ENCODE measurements around the gene HPCAL1.
"Not testable (repeated sequence)": the region's sequence is repeated elsewhere in the genome, so short reads cannot be mapped to it uniquely, and the experiment has no call there.

The HPCAL1 gene

DNA sequence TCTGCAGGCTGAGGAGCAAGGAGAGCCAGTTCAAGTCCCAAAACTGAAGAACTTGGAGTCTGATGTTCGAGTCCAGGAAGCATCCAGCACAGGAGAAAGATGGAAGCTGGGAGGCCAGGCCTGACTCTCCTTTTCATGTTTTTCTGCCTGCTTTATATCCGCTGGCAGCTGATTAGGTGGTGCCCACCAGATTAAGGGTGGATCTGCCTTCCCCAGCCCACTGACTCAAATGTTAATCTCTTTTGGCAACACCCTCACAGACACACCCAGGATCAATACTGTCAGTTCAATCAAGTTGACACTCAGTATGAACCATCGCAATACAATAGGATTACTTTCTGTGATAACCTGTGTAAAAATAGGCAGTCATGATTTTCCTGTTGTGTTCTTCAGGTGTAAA is 154.5 kb downstream of the HPCAL1 start:
- H3K27ac ChIP-seq (ENCODE audit: insufficient read depth in 1 of 2, low read depth in 1 of 2, low read length in 2 of 2, poor library complexity in 1 of 2, severe bottlenecking in 2 of 2); H3K4me3 ChIP-seq (ENCODE audit: control insufficient read depth in 1 of 7, extremely low read depth in 1 of 7, insufficient read depth in 4 of 7, low read depth in 2 of 7, low read length in 6 of 7); H3K36me3 ChIP-seq (ENCODE audit: control insufficient read depth in 4 of 4, insufficient read depth in 4 of 4, low read length in 3 of 4); H3K4me1 ChIP-seq (ENCODE audit: control extremely low read depth in 1 of 4, control insufficient read depth in 4 of 4, insufficient read depth in 4 of 4, low read length in 3 of 4); CTCF ChIA-PET; POLR2A ChIA-PET; H3K9me3 ChIP-seq (ENCODE audit: control extremely low read depth in 1 of 5, control insufficient read depth in 4 of 5, insufficient read depth in 2 of 5, low read depth in 1 of 5, low read length in 4 of 5); DNase-seq: not testable (repeated sequence)
- 100% methylated on average over 2 of the region's 3 CpGs for WGBS (ENCODE audit: insufficient coverage)
- peaks cover 0 to 12% (median 4%) of the 10 kb centered on the region in 5 experiments for H3K27me3 ChIP-seq (replicated peaks in 2 of 5; ENCODE audit: control insufficient read depth in 4 of 5, insufficient read depth in 5 of 5, low read length in 4 of 5)

DNA sequence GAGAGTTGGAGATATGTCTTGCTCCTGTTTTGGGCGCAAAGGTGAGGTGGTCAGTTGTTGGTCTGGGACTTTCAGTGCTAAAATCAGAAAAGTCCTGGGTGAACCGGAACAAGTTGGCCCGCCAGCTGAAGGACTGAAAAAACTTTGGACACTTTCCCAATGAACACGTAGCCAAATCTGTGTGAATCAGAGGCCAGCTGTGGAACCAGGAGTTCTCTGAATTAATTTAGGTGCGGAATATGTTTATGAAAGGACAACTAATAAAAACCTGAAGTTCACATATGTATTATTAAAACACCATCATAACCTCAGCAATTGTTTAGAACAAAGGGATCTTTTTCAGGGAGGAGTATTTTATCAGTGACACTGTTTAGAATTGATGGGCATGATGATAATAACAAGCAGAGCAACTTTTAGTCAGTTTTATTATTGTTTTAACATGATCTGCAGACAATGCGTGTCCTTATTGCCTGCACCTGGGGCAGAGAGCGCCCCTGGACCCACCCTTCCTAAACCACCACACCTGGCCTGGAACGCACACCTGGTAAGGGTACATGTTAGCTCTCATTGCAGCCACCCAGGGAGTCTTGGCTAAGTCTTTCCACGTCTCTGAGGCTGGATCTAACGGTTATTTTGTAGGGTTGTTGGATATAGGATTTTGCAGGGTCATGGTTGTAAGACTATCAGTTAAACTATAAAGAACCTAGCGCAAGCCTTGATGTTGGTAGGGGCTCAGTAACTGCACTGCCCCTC is 155.3 kb downstream of the HPCAL1 start:
- H3K9me3 ChIP-seq (ENCODE audit: control extremely low read depth in 1 of 5, control insufficient read depth in 4 of 5, insufficient read depth in 2 of 5, low read depth in 1 of 5, low read length in 4 of 5): no peaks in the 10 kb centered on the region
- POLR2A ChIA-PET: no interaction called here

DNA sequence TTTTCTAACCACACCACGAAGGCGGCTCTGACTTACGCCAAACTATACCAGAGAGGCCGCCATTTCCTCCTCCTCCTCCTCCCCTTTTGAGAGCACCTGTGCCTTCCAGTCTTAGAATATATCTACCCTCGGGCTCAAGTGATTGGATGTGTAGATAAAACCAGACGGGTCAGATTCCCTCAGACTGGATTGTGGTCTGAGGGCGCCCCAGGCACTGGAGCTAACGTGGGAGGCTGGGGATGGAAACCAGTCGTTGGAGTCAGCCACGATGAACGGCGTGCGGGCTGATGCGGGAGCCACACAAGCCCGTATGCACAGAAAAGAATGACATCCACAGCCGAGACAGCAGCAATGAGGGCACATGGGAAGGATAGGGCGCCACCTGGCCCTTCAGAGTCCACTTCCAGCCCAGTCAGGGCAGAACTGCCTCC is 157.7 kb downstream of the HPCAL1 start:
- no peaks in the 10 kb centered on the region for H3K9me3 ChIP-seq (ENCODE audit: control extremely low read depth in 1 of 5, control insufficient read depth in 4 of 5, insufficient read depth in 2 of 5, low read depth in 1 of 5, low read length in 4 of 5)
- no peak overlapping the region for H3K4me3 ChIP-seq (ENCODE audit: control insufficient read depth in 1 of 7, extremely low read depth in 1 of 7, insufficient read depth in 4 of 7, low read depth in 2 of 7, low read length in 6 of 7)
- H3K27me3 ChIP-seq (replicated peaks in 2 of 5; ENCODE audit: control insufficient read depth in 4 of 5, insufficient read depth in 5 of 5, low read length in 4 of 5): peaks cover 0 to 14% (median 4%) of the 10 kb centered on the region in 5 experiments
- CTCF ChIA-PET: no interaction called here
- H3K4me1 ChIP-seq (ENCODE audit: control extremely low read depth in 1 of 4, control insufficient read depth in 4 of 4, insufficient read depth in 4 of 4, low read length in 3 of 4): no peaks in the 10 kb centered on the region
- POLR2A ChIA-PET: no interaction called here
- no peak overlapping the region for H3K27ac ChIP-seq (ENCODE audit: insufficient read depth in 1 of 2, low read depth in 1 of 2, low read length in 2 of 2, poor library complexity in 1 of 2, severe bottlenecking in 2 of 2)
- H3K36me3 ChIP-seq (ENCODE audit: control insufficient read depth in 4 of 4, insufficient read depth in 4 of 4, low read length in 3 of 4): no peaks in the 10 kb centered on the region
- 88% methylated on average over 16 of the region's 17 CpGs for WGBS (ENCODE audit: insufficient coverage)
- DNase-seq: no peak

More for the DNA sequence above, 155.3 kb downstream of the HPCAL1 start:
- Histone ChIP-seq H3K36me3 (ENCODE audit: control insufficient read depth in 4 of 4, insufficient read depth in 4 of 4, low read length in 3 of 4) (no peaks in the 10 kb centered on the region), H3K27me3 (replicated peaks in 2 of 5; ENCODE audit: control insufficient read depth in 4 of 5, insufficient read depth in 5 of 5, low read length in 4 of 5) (peaks cover 0 to 14% (median 4%) of the 10 kb centered on the region in 5 experiments), H3K4me3 (ENCODE audit: control insufficient read depth in 1 of 7, extremely low read depth in 1 of 7, insufficient read depth in 4 of 7, low read depth in 2 of 7, low read length in 6 of 7) (no peak overlapping the region), H3K27ac (ENCODE audit: insufficient read depth in 1 of 2, low read depth in 1 of 2, low read length in 2 of 2, poor library complexity in 1 of 2, severe bottlenecking in 2 of 2) (no peak overlapping the region), H3K4me1 (ENCODE audit: control extremely low read depth in 1 of 4, control insufficient read depth in 4 of 4, insufficient read depth in 4 of 4, low read length in 3 of 4) (no peaks in the 10 kb centered on the region)
- no peak for DNase-seq
- CTCF ChIA-PET: no interaction called here
- WGBS (ENCODE audit: insufficient coverage): 94% methylated on average over 6 of the region's 11 CpGs

DNA sequence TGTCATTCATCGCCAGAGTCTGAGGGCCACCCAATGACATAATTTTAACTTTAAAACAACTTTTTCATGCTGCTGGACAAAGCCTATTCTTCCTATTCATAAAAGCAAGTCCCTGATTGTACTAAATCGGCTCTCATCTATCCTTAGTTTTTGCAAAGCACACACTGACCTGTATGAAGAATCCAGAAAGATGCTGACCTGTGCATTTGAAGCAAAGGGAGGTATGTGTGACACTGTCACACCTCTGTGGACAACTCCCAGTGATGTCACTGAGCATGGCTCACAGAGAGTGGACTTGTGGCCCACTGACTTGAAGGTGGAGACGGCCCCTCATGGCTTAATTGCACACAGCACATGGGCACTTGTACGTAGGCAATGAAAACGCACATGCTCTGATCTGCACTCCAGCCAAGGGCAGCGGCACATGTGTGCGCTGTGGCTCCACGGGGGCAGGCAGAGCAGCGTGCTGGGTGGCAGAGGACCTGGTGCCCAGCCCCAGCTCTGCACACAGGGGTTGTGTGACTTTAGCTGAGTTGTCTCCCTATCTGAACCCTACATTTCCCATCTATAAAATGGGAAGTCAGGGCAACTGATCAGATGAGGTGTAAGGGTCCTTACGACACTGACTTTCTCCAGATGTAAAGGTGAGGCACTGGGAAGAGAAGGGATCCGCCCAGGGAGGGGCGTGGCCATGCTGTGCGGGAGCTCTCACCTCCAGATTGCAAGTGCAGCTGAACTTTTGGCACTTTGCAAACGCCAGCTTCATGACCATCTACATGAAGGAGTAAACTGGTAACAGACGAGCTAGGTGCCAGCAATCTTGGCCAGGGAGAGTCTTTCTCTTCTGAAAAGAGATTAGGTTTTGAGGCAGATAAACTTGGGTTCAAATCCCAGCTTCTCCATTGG is 159.7 kb downstream of the HPCAL1 start:
- peaks cover 0 to 14% (median 4%) of the 10 kb centered on the region in 5 experiments for H3K27me3 ChIP-seq (replicated peaks in 2 of 5; ENCODE audit: control insufficient read depth in 4 of 5, insufficient read depth in 5 of 5, low read length in 4 of 5)
- CTCF ChIA-PET: no interaction called here
- no peak overlapping the region for H3K27ac ChIP-seq (ENCODE audit: insufficient read depth in 1 of 2, low read depth in 1 of 2, low read length in 2 of 2, poor library complexity in 1 of 2, severe bottlenecking in 2 of 2)
- H3K9me3 ChIP-seq (ENCODE audit: control extremely low read depth in 1 of 5, control insufficient read depth in 4 of 5, insufficient read depth in 2 of 5, low read depth in 1 of 5, low read length in 4 of 5): no peaks in the 10 kb centered on the region
- 82% methylated on average over 14 of the region's 15 CpGs for WGBS (ENCODE audit: insufficient coverage)
- POLR2A ChIA-PET: no interaction called here
- H3K4me1 ChIP-seq (ENCODE audit: control extremely low read depth in 1 of 4, control insufficient read depth in 4 of 4, insufficient read depth in 4 of 4, low read length in 3 of 4): no peaks in the 10 kb centered on the region
- H3K36me3 ChIP-seq (ENCODE audit: control insufficient read depth in 4 of 4, insufficient read depth in 4 of 4, low read length in 3 of 4): no peaks in the 10 kb centered on the region
- DNase-seq: no peak
- H3K4me3 ChIP-seq (ENCODE audit: control insufficient read depth in 1 of 7, extremely low read depth in 1 of 7, insufficient read depth in 4 of 7, low read depth in 2 of 7, low read length in 6 of 7): no peak overlapping the region

DNA sequence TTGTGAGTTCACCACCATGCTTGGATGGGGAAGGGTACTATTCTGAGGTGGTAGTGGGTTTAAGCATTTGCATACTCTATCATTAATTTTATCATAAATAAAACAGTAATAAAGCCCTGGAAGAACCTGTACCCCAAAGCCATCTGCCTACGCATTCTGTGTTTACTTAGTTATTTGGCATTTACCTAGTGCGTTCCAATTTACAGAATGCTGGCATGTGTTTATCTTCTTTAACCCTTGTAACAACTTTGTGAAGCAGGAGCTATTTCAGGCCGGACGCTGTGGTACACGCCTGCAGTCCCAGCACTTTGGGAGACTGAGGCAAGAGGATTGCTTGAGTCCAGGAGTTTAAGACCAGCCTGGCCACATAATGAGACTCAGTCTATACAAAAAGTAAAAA is 163.2 kb downstream of the HPCAL1 start:
- WGBS (ENCODE audit: insufficient coverage): 96% methylated on average over 5 of the region's 5 CpGs

DNA sequence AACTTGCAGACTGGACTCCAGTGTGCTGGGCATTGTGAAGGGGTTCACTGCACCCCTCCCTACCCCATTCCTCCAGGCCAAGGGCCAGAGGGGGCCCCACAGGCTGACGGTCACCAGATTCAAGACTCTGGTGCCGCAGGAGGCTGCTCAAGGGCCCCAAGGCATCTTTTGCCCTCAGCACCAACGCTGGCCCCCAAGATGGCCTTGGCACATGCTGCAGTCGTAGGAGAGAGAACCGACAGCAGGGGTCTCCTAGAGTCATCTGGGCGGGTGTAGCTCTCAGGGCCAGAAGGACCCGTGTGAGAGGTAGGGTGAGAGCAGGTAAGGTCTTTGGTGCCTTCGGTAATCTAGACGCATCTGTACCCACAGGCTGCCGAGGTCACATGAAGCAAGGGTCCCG is 164.1 kb downstream of the HPCAL1 start:
- Histone ChIP-seq H3K9me3 (ENCODE audit: control extremely low read depth in 1 of 5, control insufficient read depth in 4 of 5, insufficient read depth in 2 of 5, low read depth in 1 of 5, low read length in 4 of 5) (no peaks in the 10 kb centered on the region), H3K27me3 (replicated peaks in 2 of 5; ENCODE audit: control insufficient read depth in 4 of 5, insufficient read depth in 5 of 5, low read length in 4 of 5) (peaks cover 0 to 8% (median 0%) of the 10 kb centered on the region in 5 experiments), H3K36me3 (ENCODE audit: control insufficient read depth in 4 of 4, insufficient read depth in 4 of 4, low read length in 3 of 4) (no peaks in the 10 kb centered on the region), H3K4me3 (ENCODE audit: control insufficient read depth in 1 of 7, extremely low read depth in 1 of 7, insufficient read depth in 4 of 7, low read depth in 2 of 7, low read length in 6 of 7) (no peak overlapping the region), H3K4me1 (ENCODE audit: control extremely low read depth in 1 of 4, control insufficient read depth in 4 of 4, insufficient read depth in 4 of 4, low read length in 3 of 4) (no peaks in the 10 kb centered on the region), H3K27ac (ENCODE audit: insufficient read depth in 1 of 2, low read depth in 1 of 2, low read length in 2 of 2, poor library complexity in 1 of 2, severe bottlenecking in 2 of 2) (no peak overlapping the region)
- ChIA-PET POLR2A (no interaction called here), CTCF (interaction anchor here (1.2 kb wide), 1 partner anchor 17 kb away, joined by 4 read pairs; no protein-coding TSS in a partner anchor)
- 91% methylated on average over 11 of the region's 11 CpGs for WGBS (ENCODE audit: insufficient coverage)
- no peak for DNase-seq

More for the DNA sequence above, 163.2 kb downstream of the HPCAL1 start:
- no peak for DNase-seq
- Histone ChIP-seq H3K27me3 (replicated peaks in 2 of 5; ENCODE audit: control insufficient read depth in 4 of 5, insufficient read depth in 5 of 5, low read length in 4 of 5) (peaks cover 0 to 8% (median 0%) of the 10 kb centered on the region in 5 experiments), H3K36me3 (ENCODE audit: control insufficient read depth in 4 of 4, insufficient read depth in 4 of 4, low read length in 3 of 4) (no peaks in the 10 kb centered on the region), H3K9me3 (ENCODE audit: control extremely low read depth in 1 of 5, control insufficient read depth in 4 of 5, insufficient read depth in 2 of 5, low read depth in 1 of 5, low read length in 4 of 5) (no peaks in the 10 kb centered on the region), H3K4me1 (ENCODE audit: control extremely low read depth in 1 of 4, control insufficient read depth in 4 of 4, insufficient read depth in 4 of 4, low read length in 3 of 4) (no peaks in the 10 kb centered on the region), H3K27ac (ENCODE audit: insufficient read depth in 1 of 2, low read depth in 1 of 2, low read length in 2 of 2, poor library complexity in 1 of 2, severe bottlenecking in 2 of 2) (no peak overlapping the region), H3K4me3 (ENCODE audit: control insufficient read depth in 1 of 7, extremely low read depth in 1 of 7, insufficient read depth in 4 of 7, low read depth in 2 of 7, low read length in 6 of 7) (no peak overlapping the region)
- POLR2A ChIA-PET: no interaction called here
- CTCF ChIA-PET: interaction anchor here (1.2 kb wide), 1 partner anchor 16 kb away, joined by 4 read pairs; no protein-coding TSS in a partner anchor

DNA sequence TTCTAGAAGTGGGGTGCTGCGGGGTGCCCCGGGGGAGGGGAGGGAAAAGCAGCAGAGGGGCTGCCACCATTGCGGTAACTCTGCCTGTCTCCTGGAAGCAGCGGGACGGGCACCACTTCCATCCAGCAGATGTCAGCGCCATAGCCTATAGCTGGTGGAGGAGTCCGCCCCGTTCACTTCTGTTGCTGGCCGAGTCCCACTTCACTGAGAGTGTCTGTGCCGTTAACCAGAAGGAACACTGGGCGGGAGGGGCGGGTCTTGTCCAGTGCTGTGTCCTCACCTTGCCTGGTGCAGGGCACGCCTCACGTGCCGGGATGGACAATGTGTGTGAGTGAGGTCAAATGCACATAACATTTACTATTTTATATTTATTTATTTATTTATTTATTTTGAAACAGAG is 164.7 kb downstream of the HPCAL1 start:
- H3K27me3 ChIP-seq (replicated peaks in 2 of 5; ENCODE audit: control insufficient read depth in 4 of 5, insufficient read depth in 5 of 5, low read length in 4 of 5): peaks cover 0 to 8% (median 0%) of the 10 kb centered on the region in 5 experiments
- ChIA-PET POLR2A (no interaction called here), CTCF (no interaction called here)
- no peak for DNase-seq
- 86% methylated on average over 7 of the region's 15 CpGs for WGBS (ENCODE audit: insufficient coverage)
- H3K27ac ChIP-seq (ENCODE audit: insufficient read depth in 1 of 2, low read depth in 1 of 2, low read length in 2 of 2, poor library complexity in 1 of 2, severe bottlenecking in 2 of 2): no peak overlapping the region
- no peaks in the 10 kb centered on the region for H3K9me3 ChIP-seq (ENCODE audit: control extremely low read depth in 1 of 5, control insufficient read depth in 4 of 5, insufficient read depth in 2 of 5, low read depth in 1 of 5, low read length in 4 of 5)
- H3K4me1 ChIP-seq (ENCODE audit: control extremely low read depth in 1 of 4, control insufficient read depth in 4 of 4, insufficient read depth in 4 of 4, low read length in 3 of 4): no peaks in the 10 kb centered on the region
- no peak overlapping the region for H3K4me3 ChIP-seq (ENCODE audit: control insufficient read depth in 1 of 7, extremely low read depth in 1 of 7, insufficient read depth in 4 of 7, low read depth in 2 of 7, low read length in 6 of 7)
- H3K36me3 ChIP-seq (ENCODE audit: control insufficient read depth in 4 of 4, insufficient read depth in 4 of 4, low read length in 3 of 4): no peaks in the 10 kb centered on the region
